GM19238 (cell line): Measurements from ENCODE around the gene OPTN.
A peak's percentile ranks its signal among the peaks of the same experiment; 100 is the strongest.
"Not testable (repeated sequence)": the region's sequence is repeated elsewhere in the genome, so short reads cannot be mapped to it uniquely, and the experiment has no call there.

Experiments
- DNase-seq: peaks from one replicate; pipeline ENCODE4 v3.0.0; 2011; ENCODE audit warnings: low spot score; ENCODE audit not compliant: insufficient read length

The OPTN gene

DNA sequence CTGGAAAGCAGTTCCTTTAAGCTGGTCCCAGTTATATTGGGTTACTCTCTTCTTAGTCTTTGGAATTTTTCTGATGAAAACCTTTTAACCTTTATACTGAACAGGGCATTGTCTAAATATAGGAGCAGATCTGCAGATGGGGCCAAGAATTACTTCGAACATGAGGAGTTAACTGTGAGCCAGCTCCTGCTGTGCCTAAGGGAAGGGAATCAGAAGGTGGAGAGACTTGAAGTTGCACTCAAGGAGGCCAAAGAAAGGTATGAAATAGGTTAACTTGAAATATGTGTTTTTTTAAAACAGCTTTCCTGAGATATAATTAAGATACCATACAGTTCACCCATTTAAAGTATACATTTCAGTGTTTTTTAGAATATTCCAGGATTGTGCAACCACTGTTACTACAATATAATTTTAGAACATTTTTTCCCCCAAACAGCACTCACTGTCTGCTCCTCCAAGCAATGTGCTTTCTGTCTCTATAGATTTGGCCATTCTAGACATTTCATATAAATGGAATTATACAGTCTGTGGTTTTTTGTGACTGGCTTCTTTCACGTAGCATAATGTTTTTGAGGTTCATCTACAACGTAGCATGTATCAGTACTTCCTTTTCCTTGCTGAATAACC lies 18.9 kb downstream of the OPTN start:
- no peak for DNase-seq

DNA sequence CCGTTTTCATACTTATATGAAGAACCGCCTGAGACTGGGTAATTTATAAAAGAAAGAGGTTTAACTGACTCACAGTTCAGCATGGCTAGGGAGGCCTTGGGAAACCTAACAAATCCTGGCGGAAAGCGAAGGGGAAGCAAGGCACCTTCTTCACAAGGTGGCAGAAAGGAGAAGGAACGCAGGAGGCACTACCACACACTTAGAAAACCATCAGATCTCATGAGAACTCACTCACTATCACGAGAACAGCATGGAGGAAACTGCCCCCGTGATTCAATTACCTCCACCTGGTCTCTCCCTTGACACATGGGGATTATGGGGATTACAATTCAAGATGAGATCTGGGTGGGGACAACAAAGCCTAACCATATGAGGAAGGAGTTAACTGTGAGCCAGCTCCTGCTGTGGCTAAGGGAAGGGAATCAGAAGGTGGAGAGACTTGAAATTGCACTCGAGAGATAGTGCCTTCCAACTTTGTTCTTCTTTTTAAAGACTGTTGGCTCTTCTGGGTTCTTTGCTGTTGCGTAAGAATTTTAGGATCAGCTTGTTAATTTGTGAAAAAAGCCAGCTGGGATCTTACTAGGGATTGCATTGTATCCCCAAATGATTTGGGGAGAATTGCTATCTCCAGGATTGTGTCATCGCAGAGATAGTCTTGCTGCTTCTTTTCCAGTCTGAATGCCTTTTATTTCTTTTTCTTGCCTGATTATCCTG lies 21.0 kb downstream of the OPTN start:
- no peak for DNase-seq

DNA sequence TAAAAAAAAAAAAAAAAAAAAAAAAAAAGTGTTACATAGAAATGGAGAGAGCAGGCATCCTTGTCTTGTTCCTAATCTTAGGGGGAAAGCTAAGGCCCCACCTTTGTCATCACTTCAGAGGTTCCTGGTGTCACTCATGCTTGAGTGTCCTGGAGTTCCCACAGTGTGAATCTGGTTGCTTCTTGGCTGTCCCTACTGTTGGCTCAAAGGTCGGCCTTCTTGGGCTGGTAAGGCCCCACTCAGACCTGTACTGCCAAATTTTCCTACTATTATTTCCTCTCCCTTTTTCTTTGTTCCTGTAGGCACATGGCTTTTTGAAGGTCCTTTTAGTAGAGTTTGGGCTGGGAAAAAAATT lies 21.5 kb downstream of the OPTN start:
- no peak for DNase-seq

DNA sequence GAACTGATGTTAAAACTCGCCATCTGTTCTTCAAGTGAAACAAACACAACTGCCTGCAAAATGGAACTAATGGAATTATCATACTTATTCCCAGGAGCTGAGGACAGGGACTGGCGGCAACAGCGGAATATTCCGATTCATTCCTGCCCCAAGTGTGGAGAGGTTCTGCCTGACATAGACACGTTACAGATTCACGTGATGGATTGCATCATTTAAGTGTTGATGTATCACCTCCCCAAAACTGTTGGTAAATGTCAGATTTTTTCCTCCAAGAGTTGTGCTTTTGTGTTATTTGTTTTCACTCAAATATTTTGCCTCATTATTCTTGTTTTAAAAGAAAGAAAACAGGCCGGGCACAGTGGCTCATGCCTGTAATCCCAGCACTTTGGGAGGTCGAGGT lies 36.7 kb downstream of the OPTN start:
- DNase-seq = no peak

DNA sequence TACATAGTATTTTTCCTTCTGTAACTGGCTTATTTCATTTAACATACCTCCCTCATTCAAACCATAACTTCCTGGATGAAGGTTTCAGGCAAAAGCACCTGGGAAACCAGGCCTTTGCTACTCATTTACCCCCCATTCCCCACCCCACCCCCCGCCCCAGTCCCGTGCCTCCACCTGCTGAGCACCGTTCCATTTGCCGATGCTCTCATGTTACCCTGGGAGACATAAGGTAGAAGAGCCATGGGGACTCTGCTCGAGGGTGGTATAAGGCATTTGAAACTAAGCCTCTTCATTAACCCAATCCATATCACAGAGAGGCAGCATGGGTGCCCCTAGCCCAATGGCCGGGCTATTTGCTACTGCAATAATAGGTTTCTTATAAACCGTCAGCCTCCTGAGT lies 39.2 kb downstream of the OPTN start:
- no peak for DNase-seq

DNA sequence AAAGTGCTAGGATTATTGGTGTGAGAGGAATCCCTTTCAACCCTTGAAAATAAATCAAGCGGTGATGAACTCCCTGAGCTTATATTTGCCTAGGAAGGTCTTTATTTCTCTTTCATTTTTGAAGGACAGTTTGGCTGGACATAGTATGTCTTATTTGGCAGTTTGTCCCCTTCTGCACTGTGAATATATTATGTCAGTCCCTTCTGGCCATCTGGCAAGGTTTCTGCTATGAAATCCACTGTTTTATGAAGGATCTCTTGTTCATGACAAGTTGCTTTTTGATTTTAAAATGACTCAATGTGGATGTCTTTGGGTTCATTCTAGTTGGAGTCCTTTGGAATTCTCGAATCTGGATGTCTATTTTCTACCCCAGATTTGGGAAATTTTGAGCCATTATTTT lies 39.7 kb downstream of the OPTN start:
- no peak for DNase-seq

DNA sequence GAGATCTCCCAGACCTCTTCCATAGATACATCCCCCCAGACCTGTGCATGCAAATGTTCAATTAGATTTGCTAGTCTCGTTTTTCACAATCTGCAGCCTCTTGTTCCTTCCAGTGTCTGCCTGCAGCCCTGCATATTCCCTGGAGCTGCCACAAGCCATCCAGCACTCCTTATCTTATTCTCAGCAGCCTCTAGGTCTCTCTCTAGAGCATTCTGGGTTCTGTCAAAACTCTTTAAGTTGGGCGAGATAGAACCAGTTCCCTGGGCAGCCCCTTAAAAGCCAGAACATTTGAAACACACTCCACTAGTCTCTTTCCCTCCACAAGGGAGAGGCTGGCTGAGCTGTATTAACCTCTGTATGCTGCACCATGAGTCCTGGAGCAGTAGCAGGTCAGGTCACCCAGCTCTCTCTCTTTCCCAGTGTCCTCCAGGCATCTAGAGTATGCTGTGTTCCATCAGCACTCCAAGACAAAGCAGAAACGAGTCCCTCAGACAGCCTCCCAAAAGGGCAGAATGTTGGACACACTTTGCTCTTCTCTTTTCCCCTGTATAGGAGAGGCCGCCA lies 40.7 kb downstream of the OPTN start:
- no peak for DNase-seq

DNA sequence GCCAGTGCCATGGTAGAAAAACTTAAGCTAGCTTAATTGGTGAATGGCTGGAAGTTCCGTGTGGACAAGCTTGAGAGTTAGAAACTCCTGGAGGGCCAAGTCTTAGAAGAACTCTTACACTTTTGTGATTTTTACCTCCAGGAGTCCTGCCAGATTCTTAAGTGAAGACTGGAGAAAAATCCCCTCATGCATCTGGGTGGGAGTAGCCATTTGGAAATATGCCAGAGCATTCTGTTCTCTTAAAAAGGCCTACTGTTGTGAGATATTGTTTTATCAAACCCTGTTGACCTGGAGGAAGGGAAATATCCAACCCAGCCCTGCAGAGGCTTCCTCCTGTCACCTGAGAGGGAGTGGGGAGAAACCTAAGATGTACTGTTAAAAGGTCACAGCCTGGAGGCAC lies 43.8 kb downstream of the OPTN start:
- no peak for DNase-seq

DNA sequence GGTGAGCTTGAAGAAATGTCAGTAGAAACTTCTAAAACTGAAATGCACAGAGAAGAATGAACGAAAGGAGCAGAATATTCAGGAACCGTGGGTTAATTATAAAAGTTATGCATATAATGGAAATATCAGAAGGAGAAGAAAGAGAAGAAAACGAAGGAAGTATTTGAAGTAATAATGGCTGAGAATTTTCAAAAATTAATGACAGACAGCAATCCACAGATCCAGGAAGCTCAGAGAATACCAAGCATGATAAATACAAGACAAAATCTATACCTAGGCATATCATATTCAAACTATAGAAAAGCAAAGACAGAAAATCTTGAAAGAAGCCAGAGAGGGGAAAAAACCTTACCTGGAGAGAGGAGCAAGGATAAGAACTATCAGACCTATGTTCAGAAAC lies 44.9 kb downstream of the OPTN start:
- DNase-seq = no peak

DNA sequence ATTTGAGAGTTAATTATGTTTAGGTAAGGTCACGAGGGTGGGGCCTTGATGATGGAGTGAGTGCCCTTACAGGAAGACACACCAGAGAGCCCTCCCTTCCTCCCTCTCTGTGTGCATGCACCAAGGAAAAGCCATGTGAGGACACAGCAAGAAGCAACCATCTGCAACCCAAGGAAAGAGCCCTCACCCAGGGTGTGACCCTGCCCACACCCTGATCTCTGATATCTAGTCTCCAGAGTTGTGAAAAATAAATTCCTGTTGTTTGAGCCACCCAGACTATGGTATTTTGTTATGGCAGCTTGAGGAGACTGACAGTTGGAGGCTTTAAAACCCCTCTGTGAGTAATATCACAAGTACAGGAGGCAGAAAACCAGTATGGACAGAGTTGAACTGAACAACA lies 46.4 kb downstream of the OPTN start:
- no peak for DNase-seq

DNA sequence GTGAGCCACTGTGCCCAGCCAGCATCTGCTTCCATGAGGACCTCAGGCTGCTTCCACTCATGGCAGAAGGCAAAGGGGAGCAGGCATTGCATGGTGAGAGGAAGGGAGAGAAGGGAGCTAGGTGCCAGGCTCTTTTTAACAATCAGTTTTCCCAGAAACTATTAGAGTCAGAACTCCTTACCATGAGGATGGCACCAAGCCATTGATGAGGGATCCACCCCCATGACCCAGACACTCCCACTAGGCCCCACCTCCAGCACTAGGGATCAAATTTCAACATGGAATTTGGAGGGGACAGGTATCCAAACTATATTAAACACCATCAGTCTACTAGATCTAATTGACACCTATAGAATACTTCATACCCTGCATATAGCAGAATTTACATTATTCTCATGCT lies 47.2 kb downstream of the OPTN start:
- DNase-seq = no peak

DNA sequence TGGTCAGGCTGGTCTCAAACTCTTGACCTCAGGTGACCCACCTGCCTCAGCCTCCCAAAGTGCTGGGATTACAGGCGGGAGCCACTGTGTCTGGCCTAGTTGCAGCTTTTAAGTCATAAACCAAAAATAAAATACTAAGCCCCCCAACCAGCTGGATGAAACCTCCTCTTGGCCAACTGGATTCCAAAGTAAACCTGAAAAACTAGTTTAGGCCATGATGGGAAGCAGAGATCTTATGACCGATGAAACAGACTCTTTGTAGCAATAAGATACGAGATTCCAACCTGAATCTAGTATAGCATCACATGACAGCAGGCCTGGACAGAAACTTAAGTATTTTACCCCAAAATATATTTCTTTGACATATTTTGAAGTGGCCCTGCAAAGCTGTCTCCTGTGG lies 52.3 kb downstream of the OPTN start:
- no peak for DNase-seq

DNA sequence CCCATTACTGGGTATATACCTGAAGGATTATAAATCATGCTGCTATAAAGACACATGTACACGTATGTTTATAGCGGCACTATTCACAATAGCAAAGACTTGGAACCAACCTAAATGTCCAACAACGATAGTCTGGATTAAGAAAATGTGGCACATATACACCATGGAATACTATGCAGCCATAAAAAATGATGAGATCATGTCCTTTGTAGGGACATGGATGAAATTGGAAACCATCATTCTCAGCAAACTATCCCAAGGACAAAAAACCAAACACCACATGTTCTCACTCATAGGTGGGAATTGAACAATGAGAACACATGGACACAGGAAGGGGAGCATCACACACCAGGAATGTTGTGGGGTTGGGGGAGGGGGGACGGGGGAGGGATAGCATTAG lies 55.9 kb downstream of the OPTN start:
- DNase-seq = not testable (repeated sequence)

DNA sequence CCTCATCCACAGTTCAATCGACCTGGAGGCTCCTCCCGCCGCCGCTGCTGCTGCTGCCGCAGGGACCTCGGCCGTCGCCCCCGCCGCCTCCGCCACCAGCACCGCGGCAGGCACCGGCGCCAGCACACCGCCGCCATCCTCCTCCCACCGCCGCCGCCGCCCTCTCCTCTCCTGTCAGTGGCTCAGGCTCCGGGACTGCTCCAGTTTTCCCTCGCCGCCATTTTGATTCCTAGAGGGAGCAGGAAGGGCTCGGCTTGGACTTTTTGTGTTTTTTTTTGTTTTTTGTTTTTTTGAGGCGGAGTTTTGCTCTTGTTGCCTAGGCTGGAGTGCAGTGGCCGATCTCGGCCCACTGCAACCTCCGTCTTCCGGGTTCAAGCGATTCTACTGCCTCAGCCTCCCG lies 58.4 kb downstream of the OPTN start:
- DNase-seq = no peak

DNA sequence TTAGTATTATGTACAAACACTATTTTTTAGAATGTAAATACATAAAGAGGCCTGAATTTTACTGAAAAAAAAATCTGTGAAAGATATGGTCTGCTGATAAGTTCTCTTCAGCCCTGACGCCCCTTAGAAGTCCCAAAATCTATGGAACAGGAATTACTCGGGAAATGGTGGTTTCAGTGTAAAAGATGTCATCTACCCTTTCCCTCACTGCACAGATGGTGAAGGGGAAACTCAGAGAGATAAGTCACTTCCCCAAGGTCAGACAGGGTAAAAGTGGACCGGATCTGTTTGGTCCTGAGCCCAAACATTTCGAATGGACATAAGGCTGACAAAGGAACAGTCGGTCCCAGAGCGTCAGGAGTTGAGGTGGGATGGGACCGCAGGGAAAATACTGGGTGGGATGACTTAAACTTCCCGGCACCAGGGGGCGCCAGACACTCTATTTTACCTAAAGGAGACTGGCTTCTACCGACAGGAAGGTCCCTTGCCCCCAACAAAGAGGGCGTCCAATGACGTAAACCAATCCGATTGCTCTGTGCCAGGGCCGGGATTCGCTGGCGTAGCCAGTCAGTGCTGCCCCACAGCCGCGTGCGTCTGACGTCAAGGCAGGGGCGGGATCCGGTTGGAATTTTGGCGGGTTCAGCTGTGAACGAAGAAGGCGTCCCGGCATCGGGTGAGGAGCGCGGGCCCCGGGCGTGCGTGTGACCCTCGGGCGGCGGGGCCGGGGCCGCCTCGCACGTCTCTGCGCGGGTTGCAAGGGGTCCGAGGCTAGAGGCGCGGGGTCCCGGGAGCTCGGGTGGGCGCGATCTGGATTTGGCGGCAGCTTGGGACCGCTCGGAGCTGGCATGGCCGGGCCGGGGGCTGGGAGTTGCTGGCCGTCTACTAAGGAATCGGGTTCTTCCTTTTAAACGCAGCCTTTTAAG lies 61.2 kb downstream of the OPTN start, which contains the start of gene MCM10:
Gene MCM10 (plus strand): TSS at position 625 of the 923 bp plus-strand sequence. CDS start 2,645 bp downstream, outside the sequence.
- peak; percentile 96 for DNase-seq

DNA sequence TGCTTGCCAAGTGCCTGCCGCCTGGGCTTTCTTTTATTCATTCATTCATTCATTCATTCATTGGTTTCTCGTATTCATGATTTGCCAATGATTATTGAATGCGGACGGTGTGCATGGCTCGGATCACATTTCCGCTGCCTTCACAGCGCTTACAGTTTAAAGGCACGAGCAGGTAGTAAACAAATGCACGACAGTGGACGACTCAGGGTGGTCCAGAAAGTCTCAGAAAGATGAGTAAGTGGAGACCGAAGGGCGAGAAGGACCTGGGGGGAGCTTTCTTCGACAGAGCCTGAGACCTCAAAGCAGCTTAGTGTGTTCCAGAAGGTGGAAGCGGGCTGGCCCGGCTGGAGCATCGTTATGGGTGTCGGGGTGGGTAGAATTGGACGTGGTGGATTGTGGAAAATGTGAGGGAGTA lies 61.9 kb downstream of the OPTN start:
- DNase-seq = peak; percentile 15

DNA sequence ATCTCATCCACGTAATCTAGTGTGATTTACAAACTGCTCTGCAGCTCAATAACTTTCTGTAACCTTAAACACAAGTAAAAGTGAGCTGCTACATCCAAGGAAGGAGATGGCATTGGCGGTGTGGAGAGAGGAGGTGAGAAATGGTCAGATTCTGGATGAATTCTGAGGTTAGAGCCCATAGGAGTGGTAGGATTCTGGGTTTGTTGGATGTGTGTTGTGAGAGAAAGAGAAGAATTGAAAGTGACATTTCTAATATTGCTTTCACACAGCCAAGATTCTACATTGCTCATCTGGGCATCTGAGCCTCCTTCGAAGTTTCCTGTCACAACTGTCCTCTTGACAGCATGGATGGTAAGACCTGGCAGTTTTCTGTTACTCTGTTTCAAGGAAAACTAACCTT lies 63.9 kb downstream of the OPTN start:
- no peak for DNase-seq

DNA sequence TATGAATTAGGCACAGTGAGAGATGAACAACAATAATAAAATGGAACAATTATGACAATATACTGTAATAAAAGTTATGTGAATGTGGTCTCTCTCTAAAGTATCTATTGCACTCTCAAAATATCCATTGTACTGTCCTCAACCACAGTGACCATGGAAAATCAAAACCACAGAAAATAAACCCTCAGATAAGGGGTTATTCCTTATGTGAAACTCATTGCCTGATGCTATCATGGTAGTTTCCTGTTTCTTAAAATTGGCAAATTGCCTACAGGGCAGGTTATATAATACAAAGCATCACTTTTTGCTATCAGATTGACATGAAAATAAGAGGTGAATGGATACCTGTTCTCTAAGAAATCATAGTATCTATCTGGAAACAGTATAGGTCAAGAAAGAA lies 65.2 kb downstream of the OPTN start:
- DNase-seq = no peak

DNA sequence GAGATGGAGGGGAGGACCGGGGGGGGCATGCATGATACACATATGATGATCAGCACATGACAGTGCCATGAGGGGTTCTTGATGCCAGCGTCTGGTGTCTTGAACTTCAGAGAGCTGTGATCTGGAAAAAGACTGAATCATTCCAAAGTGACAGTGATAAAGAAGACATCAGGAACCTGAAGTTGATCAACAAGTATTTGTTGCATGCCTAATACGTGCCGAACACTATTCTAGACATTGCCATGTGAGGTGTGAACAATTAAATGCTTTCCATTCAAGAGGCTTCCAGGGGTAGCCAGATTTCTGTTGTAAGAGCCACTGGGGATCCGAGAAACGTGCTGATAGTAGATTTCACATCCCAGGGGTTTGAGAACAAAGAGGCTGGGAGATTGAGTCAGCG lies 67.6 kb downstream of the OPTN start:
- no peak for DNase-seq

DNA sequence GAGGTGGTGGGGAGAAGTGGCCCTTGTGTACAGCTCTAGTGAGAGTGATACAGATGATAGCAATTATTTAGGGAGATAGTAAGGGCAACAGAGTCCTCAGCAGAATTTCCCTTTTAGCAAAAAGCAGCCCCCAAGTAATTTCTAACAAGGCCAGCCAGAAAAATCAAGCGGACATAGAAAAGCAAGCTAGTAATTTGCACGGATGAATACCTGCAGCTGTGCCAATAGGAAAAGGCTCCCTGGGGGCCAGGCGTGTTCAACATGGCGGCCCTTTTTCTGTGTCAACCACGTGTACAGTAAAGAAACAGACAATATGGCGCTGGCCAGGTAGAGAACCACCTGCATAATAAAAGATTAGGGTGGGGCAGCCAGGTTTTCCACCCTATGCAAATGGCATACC lies 68.8 kb downstream of the OPTN start:
- DNase-seq = no peak

DNA sequence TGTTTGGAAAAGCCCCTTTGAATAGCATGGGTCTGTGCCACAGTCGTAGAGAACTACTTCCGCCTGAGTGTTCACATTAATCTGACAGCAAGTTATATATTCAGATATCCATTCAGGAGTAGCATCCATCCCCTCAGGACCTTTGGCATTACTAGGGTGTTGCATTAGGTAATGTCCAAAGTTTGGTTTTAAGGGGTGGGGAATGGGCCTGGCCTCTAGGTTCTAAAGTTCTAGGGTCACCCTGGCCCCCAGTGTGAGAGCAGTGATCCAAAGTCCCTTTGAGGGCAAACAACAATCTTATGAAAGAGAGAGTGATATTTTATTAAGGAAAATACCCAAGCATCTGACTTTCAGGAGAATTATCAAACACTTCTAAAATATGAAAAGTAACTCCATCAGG lies 73.7 kb downstream of the OPTN start:
- no peak for DNase-seq

DNA sequence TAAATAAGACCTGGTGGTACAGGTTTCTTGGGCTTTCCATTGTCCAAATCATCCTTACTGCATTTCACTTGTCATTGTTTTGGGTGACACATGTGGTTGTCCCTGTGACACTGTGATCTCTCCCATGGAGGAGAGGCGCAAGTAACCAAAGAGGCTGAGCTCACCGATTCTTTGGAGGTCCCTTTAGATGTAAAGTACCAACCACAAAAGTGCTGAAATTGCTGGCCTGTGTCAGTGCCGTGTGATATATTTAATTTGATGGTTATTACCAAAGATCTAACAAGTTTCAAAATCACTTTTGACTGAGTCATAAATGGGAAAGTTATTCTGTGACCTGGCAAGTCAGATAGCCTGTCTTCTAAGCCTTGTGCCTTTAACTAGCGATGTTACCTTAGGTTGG lies 80.8 kb downstream of the OPTN start:
- no peak for DNase-seq
